Stimulated activated CD8-positive, alpha-beta memory T cell treated with anti-CD3 and anti-CD28 coated beads, Interleukin-4, amount 100 ng/mL, for 24 hours (primary cell): Measurements from ENCODE around the gene PTPRD.

Experiments
- DNase-seq: peaks from one replicate; pipeline ENCODE4 v3.0.0-alpha.2; 2020; ENCODE audit warnings: low read depth

Gene PTPRD

DNA sequence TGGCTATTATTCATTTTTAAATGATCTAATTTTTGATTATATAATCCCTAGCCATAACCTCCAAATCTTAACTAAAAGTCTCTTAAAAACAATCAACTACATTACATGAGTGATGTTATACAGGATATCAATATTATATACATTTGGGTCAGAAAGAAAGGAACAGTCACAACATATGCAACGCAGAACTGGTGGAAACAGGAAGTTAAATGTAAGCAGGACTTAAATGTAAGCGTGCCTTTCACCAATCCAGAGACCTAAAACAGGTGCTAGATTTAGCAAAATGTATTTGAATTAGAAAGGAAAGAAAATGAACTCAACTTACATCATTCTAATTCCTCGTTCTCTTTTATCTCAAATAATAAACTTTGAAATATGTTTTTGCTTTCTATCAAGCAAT, 738.5 kb downstream of the PTPRD start:
- DNase-seq: no peak

DNA sequence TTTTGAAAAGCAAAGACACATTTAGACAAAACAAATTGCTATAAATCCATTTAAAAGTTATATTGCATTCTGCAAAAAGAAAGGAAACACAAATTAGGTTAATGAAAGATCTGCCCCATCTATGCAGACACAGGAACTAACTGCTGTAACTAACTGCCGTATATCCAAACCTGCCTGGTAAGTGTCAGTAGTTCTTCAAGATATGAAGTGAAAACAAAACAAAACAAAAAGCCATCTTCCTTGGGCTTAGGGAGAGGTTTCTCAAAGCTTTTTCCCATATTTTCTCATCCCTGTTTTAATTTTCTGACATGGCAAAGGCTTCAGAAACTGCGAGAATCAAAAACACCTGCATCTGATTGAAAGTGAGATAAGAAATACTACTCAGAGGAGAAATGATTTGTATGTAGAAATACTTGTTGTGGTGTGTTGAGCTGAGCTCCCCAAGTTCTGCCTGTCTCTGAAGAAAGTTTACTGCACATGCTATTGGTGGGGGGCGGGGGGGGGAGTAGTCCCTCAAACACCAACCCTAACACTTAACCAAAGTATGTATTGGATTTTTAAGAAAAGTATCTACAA, 750.5 kb downstream of the PTPRD start:
- DNase-seq: no peak

DNA sequence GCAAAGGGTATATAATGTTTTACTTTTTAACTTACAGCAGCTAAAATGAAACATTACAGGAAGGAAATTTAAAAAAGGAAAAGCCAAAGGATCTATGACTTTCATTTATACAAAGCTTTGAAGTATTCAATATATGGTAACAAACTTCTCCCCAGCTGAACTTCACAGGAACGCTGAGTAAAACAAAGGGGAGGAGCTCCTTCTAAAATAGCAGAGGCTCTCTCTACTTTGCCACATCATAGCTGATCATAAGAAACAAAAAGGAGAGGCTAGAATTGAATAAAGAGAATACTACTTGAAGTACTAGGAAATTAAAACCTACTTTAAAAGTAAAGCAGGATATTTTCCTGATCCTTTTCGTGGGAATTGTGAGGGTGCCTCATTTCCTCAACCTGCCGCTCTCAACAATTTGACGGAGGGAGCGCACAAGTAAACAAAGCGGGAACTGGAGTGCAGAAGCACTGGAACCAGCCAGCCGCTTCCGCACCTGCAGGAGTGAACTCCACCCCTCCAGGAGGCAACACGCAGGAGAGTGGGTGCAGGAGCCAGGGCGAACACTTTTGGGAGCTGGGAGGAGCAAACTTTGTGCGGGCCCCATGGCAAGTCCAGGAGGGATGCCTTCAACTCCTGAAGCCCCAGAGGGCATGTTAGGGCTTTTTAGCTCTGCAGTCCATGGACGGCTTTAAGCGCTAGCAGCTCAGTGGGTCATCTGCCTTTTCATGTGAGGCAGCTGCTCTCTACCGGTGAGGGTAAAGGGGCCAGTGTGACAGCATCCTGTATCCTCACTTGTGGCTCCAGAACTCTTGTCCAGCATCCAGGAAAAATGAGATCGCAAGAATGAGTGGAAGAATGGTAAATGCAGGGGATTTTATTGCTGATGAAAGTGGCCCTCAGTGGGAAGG, 757.4 kb downstream of the PTPRD start:
- no peak for DNase-seq

DNA sequence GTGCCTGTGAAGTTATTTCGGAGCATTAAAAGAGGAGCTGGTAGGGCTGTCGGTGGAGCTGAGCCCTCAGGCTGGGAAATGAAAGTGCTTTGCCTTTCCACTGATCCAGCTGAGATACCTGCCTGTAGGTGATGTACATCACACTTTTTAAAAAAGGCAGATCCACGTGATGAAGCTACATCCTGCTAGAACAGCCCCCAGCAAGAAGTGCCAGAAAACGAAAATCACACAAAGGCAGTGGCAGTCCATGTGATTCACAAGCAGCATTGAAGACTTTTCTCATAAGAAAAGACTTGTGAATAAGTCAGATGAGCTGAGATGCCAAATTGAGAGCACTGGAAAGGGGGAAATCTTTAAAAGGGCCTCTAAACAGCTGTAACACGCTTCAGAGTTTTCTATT, 765.1 kb downstream of the PTPRD start:
- DNase-seq: no peak

DNA sequence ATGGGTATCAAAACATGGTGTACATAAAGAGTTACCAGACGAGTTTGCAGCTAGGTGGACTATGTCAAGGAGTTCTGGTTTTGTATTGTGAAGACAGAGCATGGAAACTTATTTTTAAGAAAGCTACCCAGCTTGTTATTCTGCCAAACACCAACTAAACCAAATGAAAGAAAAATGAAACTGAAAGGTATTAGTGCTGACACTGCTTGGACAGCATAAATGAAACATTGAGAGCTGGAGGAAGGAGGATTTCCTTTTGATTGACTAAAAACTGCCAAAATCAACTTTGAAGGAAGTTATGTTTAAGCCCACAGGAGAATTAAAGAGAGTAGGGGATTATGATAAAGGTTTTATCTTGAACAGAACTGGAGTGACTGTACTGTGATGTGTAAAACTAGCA, 766.2 kb downstream of the PTPRD start:
- no peak for DNase-seq

DNA sequence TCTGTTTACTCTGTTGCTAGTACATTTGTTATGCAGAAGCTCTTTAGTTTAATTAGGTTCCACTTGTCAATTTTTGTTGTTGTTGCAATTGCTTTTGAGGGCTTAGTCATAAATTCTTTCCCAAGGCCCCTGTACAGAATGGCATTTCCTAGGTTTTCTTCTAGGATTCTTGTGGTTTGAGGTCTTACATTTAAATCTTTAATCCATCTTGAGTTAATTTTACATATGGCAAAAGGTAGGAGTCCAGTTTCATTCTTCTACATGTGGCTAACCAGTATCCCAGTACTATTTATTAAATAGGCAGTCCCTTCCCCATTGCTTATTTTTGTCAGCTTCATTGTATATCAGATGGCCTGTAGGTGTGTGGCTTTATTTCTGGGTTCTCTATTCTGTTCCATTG, 792.4 kb downstream of the PTPRD start:
- DNase-seq: no peak

DNA sequence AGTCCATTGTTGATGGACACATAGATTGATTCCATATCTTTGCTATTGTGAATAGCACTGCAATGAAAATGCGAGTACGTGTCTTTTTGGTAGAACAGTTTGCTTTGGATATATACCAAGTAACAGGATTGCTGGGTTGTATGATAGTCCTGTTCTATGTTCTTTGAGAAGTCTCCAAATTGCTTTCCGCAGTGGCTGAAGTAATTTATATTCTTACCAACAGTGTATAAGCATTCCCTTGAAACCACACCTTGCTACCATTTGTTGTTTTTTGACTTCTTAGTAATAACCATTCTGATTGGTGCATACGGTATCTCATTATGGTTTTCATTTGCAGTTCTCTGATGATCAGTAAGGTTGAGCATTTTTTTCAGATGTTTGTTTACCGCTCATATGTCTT, 792.9 kb downstream of the PTPRD start:
- DNase-seq: no peak

DNA sequence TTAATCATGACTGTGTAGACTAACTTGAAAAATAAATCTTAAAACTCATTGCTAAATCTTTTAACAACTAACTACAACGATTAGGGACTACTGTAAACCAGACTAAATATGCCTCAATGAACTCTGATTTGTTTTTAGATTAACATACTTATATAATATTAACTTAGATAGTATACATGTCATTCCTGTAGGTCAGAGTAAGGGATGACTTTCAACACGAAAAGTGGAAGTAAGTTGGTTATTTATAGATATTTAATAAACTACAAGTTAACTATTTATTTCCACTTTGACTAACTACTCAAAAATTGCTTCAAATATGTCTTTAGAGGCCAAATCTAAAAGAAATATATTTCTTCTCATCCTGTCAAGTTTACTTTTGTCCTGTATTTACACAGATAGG, 795.6 kb downstream of the PTPRD start:
- DNase-seq: no peak

DNA sequence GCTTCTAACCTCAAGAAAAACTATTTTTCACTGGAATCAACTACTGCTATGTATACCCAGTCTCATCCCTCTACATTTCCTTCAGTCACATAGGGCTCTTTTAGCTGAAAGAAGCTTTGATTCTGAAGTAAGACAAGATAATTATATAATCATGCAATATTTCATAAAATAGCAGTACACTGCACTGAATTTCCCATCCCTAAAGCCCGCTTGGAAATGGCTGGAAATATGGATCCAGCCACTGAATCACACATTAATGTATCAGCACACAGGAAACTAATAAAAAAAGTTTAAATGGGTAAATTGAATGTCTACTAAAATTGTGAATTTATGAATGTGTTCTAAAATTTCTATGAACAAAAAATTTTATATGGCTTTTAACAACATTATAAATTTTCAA, 808.7 kb downstream of the PTPRD start:
- no peak for DNase-seq

DNA sequence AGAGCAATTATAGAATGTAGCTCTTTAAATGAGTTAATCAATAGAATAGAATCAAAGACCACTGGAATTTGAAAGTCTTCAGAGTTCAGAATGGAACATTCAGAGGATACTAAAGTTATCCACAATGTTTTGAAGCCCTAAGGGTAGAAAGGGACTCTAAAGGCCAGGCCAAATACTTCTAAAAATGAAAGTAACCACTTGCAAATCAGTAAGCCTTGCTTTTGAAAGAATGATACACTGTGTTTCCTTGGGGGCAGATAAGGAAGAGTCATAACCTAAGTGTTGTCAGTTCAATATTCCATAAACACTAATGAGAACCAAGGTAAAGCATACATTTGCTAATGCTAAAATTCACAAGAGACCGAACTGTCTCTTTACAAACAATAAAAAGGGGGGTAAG, 813.5 kb downstream of the PTPRD start:
- DNase-seq: no peak

DNA sequence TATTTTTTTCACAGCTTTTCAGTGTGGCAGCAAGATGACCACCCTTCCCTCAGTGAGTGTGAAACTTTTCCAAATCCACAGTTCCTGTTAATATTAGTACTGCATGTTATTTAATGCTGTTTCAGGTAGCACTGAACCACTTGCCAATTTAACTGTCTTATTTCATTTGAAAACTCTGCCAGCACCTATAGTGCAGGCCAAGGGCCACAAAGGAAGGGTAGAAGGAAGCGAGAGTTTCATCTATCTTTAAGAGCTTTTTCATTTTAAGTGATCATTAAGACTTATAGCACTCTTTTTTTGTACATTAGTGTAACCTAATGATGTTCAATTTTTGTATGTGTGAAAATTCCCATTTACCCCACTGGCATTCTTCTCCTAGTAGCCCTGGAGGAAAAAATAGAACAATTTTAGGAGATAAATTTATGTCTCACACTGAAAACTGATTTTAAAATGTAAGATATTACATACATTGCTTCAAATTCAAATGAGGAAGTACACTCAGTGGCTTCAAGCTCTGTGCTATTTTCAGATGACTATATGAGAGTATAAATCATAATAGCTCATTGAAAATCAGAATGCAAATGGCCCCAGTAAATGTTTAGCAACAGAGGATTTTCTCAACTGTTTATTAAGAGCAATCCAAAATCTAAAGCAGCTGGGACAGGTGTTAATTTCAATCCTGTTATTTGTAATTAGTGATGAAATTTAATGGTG, 820.5 kb downstream of the PTPRD start:
- DNase-seq: no peak

DNA sequence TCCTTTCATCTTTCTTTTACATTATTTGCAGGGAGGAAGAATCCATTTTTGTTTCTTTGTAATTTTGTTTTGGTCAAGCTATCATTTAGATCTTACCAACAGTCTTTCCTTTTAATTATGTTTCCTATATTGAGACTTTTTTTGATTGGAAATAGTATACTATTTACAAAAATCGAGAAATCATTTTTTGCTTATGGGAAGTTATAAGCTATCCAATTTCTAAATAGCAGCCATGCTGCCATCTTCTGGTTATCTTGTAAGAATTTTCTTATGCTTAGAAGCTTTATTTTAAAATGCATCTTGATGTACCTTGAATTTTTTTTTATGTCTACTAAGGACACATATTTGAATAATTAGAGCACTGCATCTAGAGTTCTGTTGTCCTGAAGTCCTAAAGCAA, 821.2 kb downstream of the PTPRD start:
- no peak for DNase-seq

DNA sequence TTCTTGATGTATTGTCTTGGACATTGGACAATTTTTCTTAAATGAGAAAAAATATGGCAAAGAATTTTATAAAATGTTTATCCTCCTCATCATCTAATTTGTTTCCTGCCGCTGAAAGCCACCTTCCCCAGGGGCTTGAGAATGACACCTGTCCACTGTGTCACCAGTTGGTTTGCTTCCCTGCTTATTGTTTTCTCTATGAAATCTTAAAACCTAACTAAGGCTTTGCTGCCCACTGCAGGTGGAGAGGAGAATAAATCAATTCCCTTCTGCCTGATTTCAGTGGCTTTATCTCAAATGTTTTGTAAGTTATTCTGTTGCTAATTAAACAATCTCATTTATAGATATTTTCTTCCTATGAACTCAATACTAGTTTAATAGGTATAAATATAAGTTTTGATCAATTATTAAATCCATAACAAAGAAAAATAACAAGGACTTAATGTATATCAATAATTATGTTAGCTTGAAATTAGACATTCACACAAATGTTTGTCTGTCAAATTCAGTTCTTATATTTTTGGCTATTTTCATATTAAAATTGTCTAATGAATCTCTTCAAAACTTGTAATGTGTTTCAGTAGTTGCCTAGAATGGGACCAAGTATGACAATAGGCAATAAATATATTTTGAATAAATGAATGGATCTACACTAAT, 822.5 kb downstream of the PTPRD start:
- DNase-seq: no peak

DNA sequence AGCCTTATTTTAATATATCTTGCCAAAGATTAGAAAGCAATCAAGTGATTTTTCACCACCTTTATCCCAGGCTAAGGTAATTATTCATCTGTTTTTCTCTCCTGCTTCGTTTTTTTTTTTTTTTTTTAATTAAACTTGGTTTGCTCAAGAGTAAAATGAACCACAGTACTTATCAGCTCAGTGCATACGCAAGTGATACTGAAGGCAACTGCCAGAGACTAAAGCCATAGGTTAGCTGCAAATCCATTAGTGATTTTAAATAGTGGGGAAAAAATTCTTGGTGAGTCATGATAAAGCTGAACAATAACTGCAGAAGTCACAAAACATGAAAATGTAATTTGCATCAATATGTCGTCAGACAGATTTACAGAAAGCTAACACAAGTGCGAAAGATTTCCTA, 829.1 kb downstream of the PTPRD start:
- no peak for DNase-seq

DNA sequence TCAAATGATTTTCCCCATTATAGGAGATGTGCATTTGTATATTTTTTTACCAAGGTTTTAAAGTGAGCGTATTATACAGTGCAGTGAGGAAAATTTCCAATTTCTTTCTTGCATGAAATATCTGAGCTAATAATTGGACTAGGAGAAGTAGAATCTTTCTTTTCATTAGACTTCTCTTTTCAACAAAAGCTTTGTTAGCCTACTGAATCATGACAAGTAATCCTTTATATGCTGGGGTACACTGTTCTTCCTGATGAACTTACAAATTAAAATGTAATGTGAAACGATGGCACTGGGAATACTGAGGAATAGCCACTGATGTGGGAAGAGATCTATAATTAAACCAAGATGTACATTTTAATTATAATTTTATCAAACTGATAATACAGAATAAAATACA, 829.6 kb downstream of the PTPRD start:
- DNase-seq: no peak

DNA sequence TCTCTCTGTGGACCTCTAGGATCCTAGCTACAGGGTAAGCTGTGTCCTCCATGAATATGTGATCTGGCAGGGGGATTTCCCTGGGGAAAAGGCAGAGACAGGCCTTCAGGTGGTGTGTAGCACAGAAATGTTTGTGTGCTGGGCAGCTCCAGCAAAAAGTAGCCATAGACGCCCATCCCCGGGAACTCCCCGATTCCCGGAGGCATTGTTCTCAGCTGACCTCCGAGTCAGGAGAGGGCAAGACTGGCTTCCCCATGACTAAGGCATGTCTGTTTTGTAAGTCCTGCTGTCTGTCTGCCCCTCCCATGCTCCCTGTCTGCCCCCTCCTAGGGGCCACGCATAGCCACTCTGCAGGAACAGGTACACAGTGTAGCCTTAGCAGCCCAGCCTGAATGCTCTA, 834.5 kb downstream of the PTPRD start:
- DNase-seq: no peak

DNA sequence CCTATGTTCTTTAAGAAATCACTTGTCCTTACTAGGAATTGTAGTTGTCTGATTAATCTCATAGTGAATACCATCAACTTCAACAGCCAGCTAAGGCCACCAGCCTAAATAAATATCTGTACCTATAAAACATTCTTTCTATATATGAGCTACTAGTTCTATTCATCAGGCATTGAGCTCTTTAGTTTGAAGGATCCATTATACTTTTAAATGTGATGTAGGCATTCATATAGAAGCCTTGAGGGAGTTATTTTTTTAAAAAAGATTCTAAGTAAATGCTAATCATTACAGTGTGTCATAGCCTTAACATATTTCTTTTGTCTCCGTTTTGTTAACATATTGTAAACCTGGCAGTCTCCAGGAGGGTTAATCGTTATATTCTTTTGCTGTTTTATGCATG, 838.3 kb downstream of the PTPRD start:
- no peak for DNase-seq

DNA sequence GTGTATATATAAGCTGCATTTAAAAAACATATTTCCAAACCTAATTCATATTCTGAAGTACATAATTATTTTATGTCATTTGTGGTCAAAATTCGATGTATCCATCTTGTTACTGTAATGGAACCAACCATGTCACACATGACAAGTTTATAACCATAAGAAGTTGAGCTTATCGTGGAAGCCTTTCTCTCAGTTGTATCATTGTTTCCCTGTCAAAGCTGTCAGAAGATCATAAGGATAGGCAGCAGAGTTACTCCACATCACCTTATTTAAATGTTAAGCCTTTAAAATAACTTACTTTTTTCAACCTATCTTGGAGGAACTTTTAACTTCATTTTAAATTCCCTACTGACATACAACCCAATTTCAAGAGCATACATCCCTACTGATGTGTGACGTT, 841.5 kb downstream of the PTPRD start:
- DNase-seq: no peak

DNA sequence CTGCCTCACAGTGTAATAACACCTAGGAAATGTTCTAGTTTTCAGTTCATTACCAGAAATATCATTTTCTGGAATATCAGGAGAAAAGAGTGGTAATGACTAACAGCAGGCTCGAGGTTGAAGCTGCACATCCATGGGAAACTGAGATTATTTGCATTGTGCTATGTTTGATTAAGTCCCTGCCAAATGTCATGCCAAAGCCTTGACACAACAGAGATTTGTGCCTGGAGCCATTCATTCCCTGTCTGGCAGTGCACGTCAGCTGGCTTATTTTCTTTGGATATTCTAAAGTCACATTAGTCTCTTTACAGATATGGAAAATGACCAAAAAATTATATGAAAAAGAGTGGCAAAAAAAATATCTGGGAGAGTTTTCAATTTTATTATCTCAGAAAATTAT, 848.0 kb downstream of the PTPRD start:
- no peak for DNase-seq

DNA sequence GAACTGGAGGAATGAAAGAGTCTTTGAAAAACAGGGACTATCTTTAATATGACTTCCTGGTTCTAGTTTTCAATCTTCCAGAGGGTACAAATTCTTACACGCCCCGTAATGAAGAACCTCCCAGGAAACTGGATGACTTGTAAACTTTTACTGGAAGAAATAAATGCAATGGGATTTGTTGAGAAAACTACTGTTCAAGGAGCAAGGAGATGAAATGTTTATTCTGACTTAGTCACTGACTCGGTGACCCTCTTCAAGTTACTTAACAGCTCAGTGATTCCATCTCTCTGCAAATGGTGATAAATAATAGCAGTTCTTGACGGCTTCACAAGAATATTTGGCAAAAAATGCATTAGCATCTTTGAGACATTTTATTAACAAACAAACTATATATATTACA, 858.6 kb downstream of the PTPRD start:
- DNase-seq: no peak

DNA sequence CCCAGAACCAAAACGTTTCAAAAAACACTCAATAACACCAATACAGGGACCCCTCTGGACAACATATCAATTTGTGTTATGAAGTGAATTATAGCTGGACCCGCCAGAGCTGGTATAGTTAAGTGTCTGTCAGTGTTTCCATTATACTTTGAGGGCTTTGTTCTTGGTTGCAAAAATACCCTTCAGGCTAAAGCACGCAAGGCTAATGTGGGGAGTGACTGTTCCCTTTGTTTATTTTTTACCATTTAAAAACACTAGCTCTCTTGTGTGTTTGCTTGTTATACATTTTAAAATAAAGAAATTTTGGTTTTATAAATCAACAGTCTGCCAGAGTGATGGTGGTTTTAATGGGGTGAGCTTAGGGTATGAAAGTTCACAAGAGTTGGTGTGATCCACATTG, 859.5 kb downstream of the PTPRD start:
- DNase-seq: no peak

DNA sequence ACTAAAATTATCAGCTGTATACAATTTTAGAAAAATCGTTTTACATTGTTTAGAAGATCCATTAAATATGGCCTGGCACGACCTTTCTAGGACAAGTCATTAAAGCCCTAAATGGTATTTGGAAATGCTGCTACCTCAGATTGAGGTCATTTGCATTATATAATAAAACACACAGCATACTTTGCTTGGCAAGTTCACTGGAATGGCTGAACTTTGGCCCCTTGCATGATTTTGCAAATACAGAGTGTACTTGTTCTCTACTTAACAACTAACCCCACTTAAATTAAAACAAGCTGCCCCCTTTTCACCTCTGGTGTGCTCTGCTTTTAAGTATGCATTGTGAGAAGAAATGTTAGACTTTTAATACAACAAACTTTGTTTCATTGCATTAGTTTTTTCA, 860.1 kb downstream of the PTPRD start:
- DNase-seq: no peak

DNA sequence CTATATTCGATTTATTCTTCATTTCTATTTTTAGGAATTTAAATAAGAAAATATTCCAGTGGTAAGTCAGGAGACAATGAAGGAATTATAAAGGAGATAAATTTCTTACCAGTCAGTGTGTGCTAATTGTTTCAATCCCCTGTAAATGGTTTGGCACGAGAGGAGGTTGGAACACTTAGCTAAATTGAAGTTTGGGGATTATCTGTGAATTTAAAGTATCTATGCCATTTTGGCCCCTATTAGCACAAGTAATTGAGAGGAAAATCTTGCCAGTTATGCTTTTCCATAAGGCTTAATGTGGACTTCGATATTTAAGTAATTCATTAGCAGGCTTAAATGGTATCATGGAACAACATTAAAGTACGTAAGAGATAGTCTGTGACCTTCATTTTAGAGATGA, 860.8 kb downstream of the PTPRD start:
- no peak for DNase-seq
